Peyer's patch (tissue), 4 donors: ENCODE data around the gene ERVW-1.

ENCODE experiments used
- POLR2A ChIP-seq, 2 donors: fragments of 450-650 bp; IDR thresholded peaks; one replicate each; pipeline ENCODE4 v1.5.1; 2017; ENCODE audit warnings: antibody characterized with exemption in 2 of 2, mild to moderate bottlenecking in 2 of 2, moderate library complexity in 2 of 2
- TF ChIP-seq, protein P1 (sequence below), 6 experiments: fragments of 450-650 bp in 4 of 6; fragments of 200-600 bp in 2 of 6; sonication (generic) in 1 of 6; IDR thresholded peaks; one replicate each; pipeline ENCODE4 v1.5.1; 2017 to 2019; ENCODE audit warnings: antibody characterized with exemption in 6 of 6, mild to moderate bottlenecking in 3 of 6, moderate library complexity in 1 of 6

DNA sequence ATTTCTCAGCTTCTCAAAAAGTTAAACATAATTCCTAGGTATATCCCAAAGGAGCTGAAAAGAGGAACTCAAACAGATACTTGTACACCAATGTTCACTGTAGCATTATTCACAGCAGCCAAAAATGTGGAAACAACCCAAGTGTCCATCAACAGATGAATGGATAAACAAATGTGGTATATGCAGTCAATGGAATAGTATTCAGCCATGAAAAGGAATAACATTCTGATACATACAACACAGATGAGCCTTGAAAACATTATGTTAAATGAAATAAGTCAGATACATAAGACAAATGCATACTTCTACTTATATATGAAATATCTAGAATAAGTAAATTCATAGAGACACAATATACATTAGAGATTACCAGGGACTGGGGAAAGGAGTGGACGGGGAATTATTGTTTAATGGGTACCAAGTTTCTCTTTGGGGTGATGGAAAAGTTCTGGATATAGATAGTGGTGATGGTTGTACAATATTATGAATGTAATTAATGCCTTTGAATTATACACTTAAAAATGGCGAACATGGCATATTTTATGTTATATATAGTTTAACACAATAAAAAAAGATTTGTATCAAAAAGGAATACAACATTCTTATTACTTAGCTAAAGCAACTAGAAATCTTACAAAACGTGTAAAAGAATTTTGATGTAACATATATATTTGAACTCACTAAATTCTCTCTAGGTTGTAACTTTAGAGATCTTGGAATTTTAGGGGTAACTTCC is 35.6 kb upstream of the ERVW-1 start:
- TF ChIP-seq, protein P1, sequence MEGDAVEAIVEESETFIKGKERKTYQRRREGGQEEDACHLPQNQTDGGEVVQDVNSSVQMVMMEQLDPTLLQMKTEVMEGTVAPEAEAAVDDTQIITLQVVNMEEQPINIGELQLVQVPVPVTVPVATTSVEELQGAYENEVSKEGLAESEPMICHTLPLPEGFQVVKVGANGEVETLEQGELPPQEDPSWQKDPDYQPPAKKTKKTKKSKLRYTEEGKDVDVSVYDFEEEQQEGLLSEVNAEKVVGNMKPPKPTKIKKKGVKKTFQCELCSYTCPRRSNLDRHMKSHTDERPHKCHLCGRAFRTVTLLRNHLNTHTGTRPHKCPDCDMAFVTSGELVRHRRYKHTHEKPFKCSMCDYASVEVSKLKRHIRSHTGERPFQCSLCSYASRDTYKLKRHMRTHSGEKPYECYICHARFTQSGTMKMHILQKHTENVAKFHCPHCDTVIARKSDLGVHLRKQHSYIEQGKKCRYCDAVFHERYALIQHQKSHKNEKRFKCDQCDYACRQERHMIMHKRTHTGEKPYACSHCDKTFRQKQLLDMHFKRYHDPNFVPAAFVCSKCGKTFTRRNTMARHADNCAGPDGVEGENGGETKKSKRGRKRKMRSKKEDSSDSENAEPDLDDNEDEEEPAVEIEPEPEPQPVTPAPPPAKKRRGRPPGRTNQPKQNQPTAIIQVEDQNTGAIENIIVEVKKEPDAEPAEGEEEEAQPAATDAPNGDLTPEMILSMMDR (IDR thresholded peaks at IDR 0.05), result no peak
- TF ChIP-seq POLR2A (IDR thresholded peaks at IDR 0.05), result no peak
